ENCODE measurements around the gene RSU1. TPM values are rescaled to one million over a fixed set of nuclear protein-coding genes. Genes with fewer than 3 reads are reported as not detected.

RSU1 gene
- total RNA-seq, 2 experiments from 2014 or later: 42.4 to 47.5 TPM

GRCh38 chr10:16843252-16843870 lies 26.1 kb upstream of the RSU1 start:
- TF ChIP-seq CTCF (IDR thresholded peaks at IDR 0.05): peak; percentile 78
- ChIA-PET POLR2A (interaction anchor here (0.6 kb wide), 1 partner anchor 48 kb away, joined by 5 read pairs; no protein-coding TSS in a partner anchor), CTCF (interaction anchor here (0.6 to 2.9 kb wide), 13 partner anchors 9 to 446 kb away, joined by 3 to 12 read pairs (median 3); no protein-coding TSS in a partner anchor)
- H3K4me1 Mint-ChIP-seq (ENCODE audit: low read depth): no peaks in the 10 kb centered on the region
- no peak overlapping the region for H3K27ac Mint-ChIP-seq
- no peaks in the 10 kb centered on the region for H3K36me3 Mint-ChIP-seq (ENCODE audit: low read depth)
- H3K4me3 Mint-ChIP-seq: no peak overlapping the region
- H3K9me3 Mint-ChIP-seq: no peaks in the 10 kb centered on the region
- DNase-seq (no peak), ATAC-seq (peak; percentile 49)
- intact Hi-C loops (cut with micrococcal nuclease): loop anchor here (1.0 kb wide), 1 partner anchor 414 kb away; no protein-coding TSS in a partner anchor
- H3K27me3 Mint-ChIP-seq: no peaks in the 10 kb centered on the region

- H3K9me3 Mint-ChIP-seq: no peaks in the 10 kb centered on the region
- no peak for TF ChIP-seq CTCF (IDR thresholded peaks at IDR 0.05)
- H3K27me3 Mint-ChIP-seq: no peaks in the 10 kb centered on the region
- peak; percentile 66 for DNase-seq
- peaks cover 6% of the 10 kb centered on the region for H3K4me1 Mint-ChIP-seq (ENCODE audit: low read depth)
- intact Hi-C loops (cut with micrococcal nuclease): loop anchor here (10.0 kb wide), 1 partner anchor 590 kb away; no protein-coding TSS in a partner anchor
- peak overlapping the region; percentile 51 for H3K4me3 Mint-ChIP-seq
- ChIA-PET POLR2A (interaction anchor here (1.3 kb wide), 1 partner anchor 395 kb away, joined by 4 read pairs; no protein-coding TSS in a partner anchor), CTCF (interaction anchor here (0.9 to 1.5 kb wide), 6 partner anchors 15 to 455 kb away, joined by 3 to 5 read pairs (median 3); no protein-coding TSS in a partner anchor)
- H3K27ac Mint-ChIP-seq: peak overlapping the region; percentile 36
- peak; percentile 93 for ATAC-seq
- H3K36me3 Mint-ChIP-seq (ENCODE audit: low read depth): no peaks in the 10 kb centered on the region
Observed at GRCh38 chr10:16835228-16835627, 18.0 kb upstream of the RSU1 start.

- Mint-ChIP-seq H3K27ac (no peak overlapping the region), H3K4me3 (no peak overlapping the region), H3K27me3 (no peaks in the 10 kb centered on the region), H3K4me1 (ENCODE audit: low read depth) (peaks cover 6% of the 10 kb centered on the region), H3K9me3 (no peaks in the 10 kb centered on the region), H3K36me3 (ENCODE audit: low read depth) (no peaks in the 10 kb centered on the region)
- intact Hi-C loops (cut with micrococcal nuclease): loop anchor here (10.0 kb wide), 1 partner anchor 592 kb away; no protein-coding TSS in a partner anchor
- ChIA-PET POLR2A (no interaction called here), CTCF (interaction anchor here (0.9 to 1.3 kb wide), 2 partner anchors 59 to 424 kb away, joined by 3 to 4 read pairs; no protein-coding TSS in a partner anchor)
- TF ChIP-seq CTCF (IDR thresholded peaks at IDR 0.05): no peak
- DNase-seq: no peak
- no peak for ATAC-seq
Observed at GRCh38 chr10:16832351-16833080, 15.3 kb upstream of the RSU1 start.

GRCh38 chr10:16828701-16829175 lies 11.5 kb upstream of the RSU1 start:
- H3K9me3 Mint-ChIP-seq: no peaks in the 10 kb centered on the region
- no peaks in the 10 kb centered on the region for H3K4me1 Mint-ChIP-seq (ENCODE audit: low read depth)
- no peaks in the 10 kb centered on the region for H3K36me3 Mint-ChIP-seq (ENCODE audit: low read depth)
- H3K4me3 Mint-ChIP-seq: no peak overlapping the region
- CTCF ChIA-PET: interaction anchor here (0.6 to 2.6 kb wide), 10 partner anchors 10 to 451 kb away, joined by 3 to 27 read pairs (median 7); no protein-coding TSS in a partner anchor
- H3K27ac Mint-ChIP-seq: no peak overlapping the region
- H3K27me3 Mint-ChIP-seq: no peaks in the 10 kb centered on the region
- DNase-seq (no peak), ATAC-seq (no peak)
- POLR2A ChIA-PET: interaction anchor here (1.2 to 1.6 kb wide), 2 partner anchors 11 to 63 kb away, joined by 3 to 5 read pairs; partner anchors contain the start of gene RSU1
- intact Hi-C loops (cut with micrococcal nuclease): loop anchor here (5.0 kb wide), 1 partner anchor 429 kb away; no protein-coding TSS in a partner anchor
- TF ChIP-seq CTCF (IDR thresholded peaks at IDR 0.05): no peak
